Measurements from ENCODE around the gene CD58.

The CD58 gene

GRCh38 chr1:116507631-116508030 lies 63.2 kb downstream of the CD58 start:
- no peak for DNase-seq

- DNase-seq = no peak
These were observed 64.5 kb downstream of the CD58 start for GRCh38 chr1:116506132-116507004.

GRCh38 chr1:116504308-116505156 lies 66.3 kb downstream of the CD58 start:
- DNase-seq = peak; percentile 58

- DNase-seq = no peak
These were observed 67.1 kb downstream of the CD58 start for GRCh38 chr1:116503546-116504307.

- DNase-seq = no peak
These were observed 68.0 kb downstream of the CD58 start for GRCh38 chr1:116502671-116503314.

GRCh38 chr1:116501870-116502244 lies 69.0 kb downstream of the CD58 start:
- DNase-seq = no peak

- DNase-seq = no peak
These were observed 69.5 kb downstream of the CD58 start for GRCh38 chr1:116501125-116501869.

GRCh38 chr1:116498789-116499628 lies 71.8 kb downstream of the CD58 start:
- peak; percentile 76 for DNase-seq

- peak; percentile 55 for DNase-seq
These were observed 73.2 kb downstream of the CD58 start for GRCh38 chr1:116497656-116498055.

- DNase-seq = no peak
These were observed 73.9 kb downstream of the CD58 start for GRCh38 chr1:116496898-116497297.

GRCh38 chr1:116496380-116496779 lies 74.4 kb downstream of the CD58 start:
- peak; percentile 76 for DNase-seq

GRCh38 chr1:116495535-116495934 lies 75.3 kb downstream of the CD58 start:
- DNase-seq = peak; percentile 21

- DNase-seq = peak; percentile 27
These were observed 76.1 kb downstream of the CD58 start for GRCh38 chr1:116494745-116495144.

GRCh38 chr1:116494353-116494692 lies 76.5 kb downstream of the CD58 start:
- no peak for DNase-seq

- no peak for DNase-seq
These were observed 77.1 kb downstream of the CD58 start for GRCh38 chr1:116493484-116494352.

GRCh38 chr1:116493036-116493435 lies 77.8 kb downstream of the CD58 start:
- DNase-seq = no peak

GRCh38 chr1:116492358-116492811 lies 78.4 kb downstream of the CD58 start:
- DNase-seq = peak; percentile 78

- no peak for DNase-seq
These were observed 79.0 kb downstream of the CD58 start for GRCh38 chr1:116491700-116492357.

- DNase-seq = no peak
These were observed 80.2 kb downstream of the CD58 start for GRCh38 chr1:116490588-116490987.

Measured in fibroblast of upper back skin (primary cell).